Heart right ventricle (tissue), 16 donors: Measurements from ENCODE around the gene RPA1. TPM values are rescaled to one million over a fixed set of nuclear protein-coding genes. Genes with fewer than 3 reads are reported as not detected.
A peak's percentile ranks its signal among the peaks of the same experiment; 100 is the strongest.
"Not testable (repeated sequence)": the region's sequence is repeated elsewhere in the genome, so short reads cannot be mapped to it uniquely, and the experiment has no call there.

Experiments used
- ATAC-seq, 8 donors: fragments of 200-7000 bp; cut with Tn5 transposase; one replicate each; pipeline ENCODE4 v1.9.1; 2020; ENCODE audit warnings: mild to moderate bottlenecking in 8 of 8, moderate library complexity in 8 of 8, moderate number of reproducible peaks in 1 of 8
- DNase-seq, 2 donors: peaks; one replicate each; pipeline ENCODE4 v3.0.0-alpha.2; 2020
- H3K27ac ChIP-seq, 10 donors: fragments of 200-600 bp; sonication (generic) in 2 of 10; one replicate each; pipeline versions ENCODE4 v1.5.0 to v1.8.0; 2020 to 2022; ENCODE audit warnings: mild to moderate bottlenecking in 3 of 10
- H3K27me3 ChIP-seq, 7 donors: fragments of 200-600 bp; one replicate each; pipeline ENCODE4 v1.8.0; 2021 to 2022; ENCODE audit warnings: mild to moderate bottlenecking in 2 of 7
- H3K36me3 ChIP-seq, 9 donors: fragments of 200-600 bp; sonication (generic) in 1 of 9; one replicate each; pipeline versions ENCODE4 v1.5.0 to v1.8.0; 2020 to 2022; ENCODE audit warnings: mild to moderate bottlenecking in 2 of 9
- H3K4me1 ChIP-seq, 9 donors: fragments of 200-600 bp; sonication (generic) in 1 of 9; one replicate each; pipeline versions ENCODE4 v1.5.0 to v1.8.0; 2020 to 2022; ENCODE audit warnings: mild to moderate bottlenecking in 4 of 9
- H3K4me3 ChIP-seq, 10 donors: fragments of 200-600 bp; sonication (generic) in 2 of 10; one replicate each; pipeline versions ENCODE4 v1.5.0 to v1.8.0; 2020 to 2022; ENCODE audit warnings: mild to moderate bottlenecking in 7 of 10, moderate library complexity in 2 of 10
- H3K9me3 ChIP-seq, 11 donors: fragments of 200-600 bp in 10 of 11; sonication (generic) in 2 of 11; one replicate each; pipeline versions ENCODE4 v1.5.0 to v1.8.0; 2013 to 2022; ENCODE audit warnings: mild to moderate bottlenecking in 2 of 11, control low read depth in 1 of 11, moderate library complexity in 1 of 11
- CTCF ChIP-seq, 9 donors: fragments of 200-600 bp; sonication (generic) in 2 of 9; IDR thresholded peaks; one replicate each; pipeline versions ENCODE4 v1.5.0 to v1.8.0; 2021 to 2022; ENCODE audit warnings: antibody characterized with exemption in 9 of 9, mild to moderate bottlenecking in 5 of 9, moderate library complexity in 1 of 9
- WGBS, 2 donors: extraction: QIAGEN DNeasy Blood & Tissue Kit; methylation state at CpG; one replicate each; pipeline ENCODE4 v1.1.7; 2013; ENCODE audit warnings: inconsistent platforms in 1 of 2; 5-methylcytosine and 5-hydroxymethylcytosine counted together
- intact Hi-C, 10 donors: fragments of 100-400 bp; cut with DNase I; formaldehyde crosslinking; loops; one replicate each; pipeline versions ENCODE4 v1.11.1 to v1.14.2; 2022
- polyA plus RNA-seq, 2 donors: library from polyadenylated mRNA; stranded (reverse); fragments of 200-250 nt; gene quantifications; one replicate each; pipeline ENCODE4 v1.2.3, GENCODE V29; 2013
- total RNA-seq, 10 donors: library from RNA; stranded (reverse); fragmentation: NEBNext Ultra II Directional in 3 of 10; extraction: Animal tissue kit (Norgen Biotek cat#: 25700) in 3 of 10; gene quantifications; one replicate each; pipeline versions ENCODE4 v1.2.1 to v1.2.4, GENCODE V29; 2021 to 2023
- donor health status: Arrhythmogenic right ventricular cardiomyopathy.
- donor health status: ischemic (EF 13 %, LVEDD 7.1; RV severe dilation, severe dysfunction).
- donor health status: healthy with polysubstance abuse.
- donor health status: DM: no; HTN: yes; CAD: no.
- donor health status: DM: no; HTN: no; CAD: no.
- donor health status: ischemic (EF 25% LVEDD 6.9; RV normal size, moderate dysfunction).
- donor health status: ischemic (EF 25% LVEDD 5.7; RV mildly dilated, moderate dysfunction).
- donor health status: healthy.
- donor health status: DM: yes; HTN: yes; CAD: no.
- donor health status: Ischemic cardiomyopathy.
- donor health status: ischemic (EF 35%, LVEDD 5.7; RV mildly dilated, moderate dysfunction).
- donor health status: nonischemic (EF 11% LVEDD 7.7; RV severe dilation, severe dysfunction).
- donor health status: DM: yes; HTN: yes; CAD: no.
- donor health status: PGD.
- donor health status: ischemic (EF 29% LVEDD 5.4; RV normal size, mild dysfunction).
- donor health status: nonischemic (EF 23%, LVEDD 6.1; RV moderate dilation, normal function).

The RPA1 gene
- total and polyA plus RNA-seq, 12 donors, result 7.2 to 96.6 (median 65.9) TPM

DNA sequence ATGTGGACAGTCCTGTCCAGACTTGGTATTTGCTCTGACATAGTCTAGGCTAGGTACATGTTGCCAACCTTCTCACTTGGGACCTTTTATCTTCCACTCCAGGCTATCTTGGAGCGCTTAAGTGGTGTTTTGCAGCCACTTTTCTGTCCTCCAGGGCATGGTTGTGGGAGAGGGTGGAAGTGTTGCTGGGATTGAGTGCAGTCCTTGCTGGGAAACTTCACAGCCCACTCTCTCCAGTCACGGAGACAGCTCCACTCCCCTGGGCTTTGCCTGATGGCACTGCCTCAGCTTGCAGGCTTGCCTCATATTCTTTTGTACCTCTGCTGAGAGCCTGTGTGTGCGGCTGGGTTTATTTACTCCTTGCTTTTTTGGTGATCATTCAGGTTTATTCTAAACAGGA, 17.4 kb downstream of the RPA1 start:
- H3K36me3 ChIP-seq, result peaks cover 0 to 98% (median 21%) of the 10 kb centered on the region in 9 donors
- no peaks in the 10 kb centered on the region for H3K9me3 ChIP-seq
- no peaks in the 10 kb centered on the region for H3K27me3 ChIP-seq
- no peak for TF ChIP-seq CTCF (IDR thresholded peaks at IDR 0.05)
- 42 to 49% methylated on average over 3 of the region's 3 CpGs for WGBS, 2 donors
- DNase-seq, result peak; percentile 51 to 64
- H3K4me1 ChIP-seq, result peaks cover 0 to 26% (median 10%) of the 10 kb centered on the region in 9 donors
- no peak overlapping the region for H3K4me3 ChIP-seq
- ATAC-seq, result peak; percentile 81 to 99 (median 93)
- intact Hi-C loops, result loop anchor here in 3 of 10 donors (5.0 to 10.0 kb wide), 3 partner anchors 50 to 132 kb away; partner anchors contain the start of gene TLCD2 (in 1 of the 3)
- H3K27ac ChIP-seq, result peak overlapping the region; percentile 0 to 67 (median 46)

- Histone ChIP-seq H3K27me3 (no peaks in the 10 kb centered on the region), H3K4me3 (no peak overlapping the region), H3K27ac (no peak overlapping the region), H3K36me3 (peaks cover 0 to 90% (median 17%) of the 10 kb centered on the region in 9 donors), H3K9me3 (no peaks in the 10 kb centered on the region), H3K4me1 (peaks cover 0 to 12% (median 6%) of the 10 kb centered on the region in 9 donors)
- ATAC-seq (no peak), DNase-seq (no peak)
- no peak for TF ChIP-seq CTCF (IDR thresholded peaks at IDR 0.05)
- intact Hi-C loops, result no loop called here
- WGBS, 2 donors, result 80 to 84% methylated on average over 6 of the region's 6 CpGs
These were observed 22.5 kb downstream of the RPA1 start for GRCh38 chr17:1852327-1852726.

GRCh38 chr17:1853698-1854097, 23.9 kb downstream of the RPA1 start:
- no peaks in the 10 kb centered on the region for H3K4me1 ChIP-seq
- intact Hi-C loops, result no loop called here
- peaks cover 0 to 83% (median 17%) of the 10 kb centered on the region in 9 donors for H3K36me3 ChIP-seq
- ATAC-seq (no peak), DNase-seq (no peak)
- H3K27me3 ChIP-seq, result no peaks in the 10 kb centered on the region
- no peak overlapping the region for H3K27ac ChIP-seq
- WGBS, 2 donors, result 92 to 94% methylated on average over 3 of the region's 3 CpGs
- TF ChIP-seq CTCF (IDR thresholded peaks at IDR 0.05), result no peak
- no peak overlapping the region for H3K4me3 ChIP-seq
- no peaks in the 10 kb centered on the region for H3K9me3 ChIP-seq

- H3K4me1 ChIP-seq, H3K9me3 ChIP-seq, H3K27me3 ChIP-seq, H3K27ac ChIP-seq, ATAC-seq, intact Hi-C loops, H3K4me3 ChIP-seq, DNase-seq: not testable (repeated sequence)
- WGBS, 2 donors, result 94 to 98% methylated on average over 8 of the region's 8 CpGs
- peaks cover 0 to 83% (median 22%) of the 10 kb centered on the region in 9 donors for H3K36me3 ChIP-seq
These were observed 26.7 kb downstream of the RPA1 start for GRCh38 chr17:1856462-1856861.

DNA sequence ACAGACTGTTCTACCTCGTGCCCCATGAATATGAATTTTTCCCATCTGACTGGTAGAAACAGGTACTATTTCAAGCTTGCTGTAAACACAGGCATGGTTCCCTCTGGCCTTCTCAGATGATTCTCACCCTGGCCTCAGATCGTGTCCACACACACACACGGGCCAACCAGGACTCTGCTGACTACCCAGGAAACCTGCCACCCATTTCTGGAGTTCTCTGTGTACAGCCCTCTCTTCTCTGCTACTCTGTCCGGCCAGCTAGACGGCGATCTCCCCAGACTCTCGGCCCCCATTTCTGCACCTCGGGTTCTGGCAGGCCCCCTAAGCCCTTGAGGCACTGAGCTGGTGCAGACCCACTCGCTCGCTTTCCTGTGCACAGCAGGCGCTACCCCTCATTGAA, 31.2 kb downstream of the RPA1 start:
- ATAC-seq, result peak in 6 of 8 donors; percentile 30 to 50 (median 41)
- Histone ChIP-seq H3K4me3 (no peak overlapping the region), H3K9me3 (no peaks in the 10 kb centered on the region), H3K4me1 (no peaks in the 10 kb centered on the region), H3K36me3 (peaks cover 0 to 65% (median 11%) of the 10 kb centered on the region in 9 donors), H3K27ac (peak overlapping the region in 5 of 10 donors; percentile 4 to 41 (median 16)), H3K27me3 (no peaks in the 10 kb centered on the region)
- DNase-seq, result no peak
- intact Hi-C loops, result loop anchor here in 6 of 10 donors (10.0 kb wide), 4 partner anchors 126 to 286 kb away; partner anchors contain the start of gene WDR81 (in 4 of the 6)
- 81 to 82% methylated on average over 11 of the region's 11 CpGs for WGBS, 2 donors
- no peak for TF ChIP-seq CTCF (IDR thresholded peaks at IDR 0.05)
